Fibroblast of upper back skin (primary cell): Measurements from ENCODE around the gene FBLN7.
"Not testable (repeated sequence)": the region's sequence is repeated elsewhere in the genome, so short reads cannot be mapped to it uniquely, and the experiment has no call there.

Experiments used
- DNase-seq: peaks from one replicate; pipeline ENCODE4 v3.0.0-alpha.2; 2013

The FBLN7 gene

GRCh38 chr2:112187046-112187715 lies 49.0 kb downstream of the FBLN7 start:
- DNase-seq: no peak

- no peak for DNase-seq
Measured at GRCh38 chr2:112187805-112188596, 49.8 kb downstream of the FBLN7 start.

- DNase-seq: no peak
Measured at GRCh38 chr2:112189001-112189556, 50.9 kb downstream of the FBLN7 start.

GRCh38 chr2:112194028-112194427 lies 55.8 kb downstream of the FBLN7 start:
- no peak for DNase-seq

- DNase-seq: no peak
Measured at GRCh38 chr2:112194482-112194881, 56.3 kb downstream of the FBLN7 start.

- no peak for DNase-seq
Measured at GRCh38 chr2:112195167-112195766, 57.1 kb downstream of the FBLN7 start.

- no peak for DNase-seq
Measured at GRCh38 chr2:112195950-112196349, 57.8 kb downstream of the FBLN7 start.

GRCh38 chr2:112197868-112198267 lies 59.7 kb downstream of the FBLN7 start:
- no peak for DNase-seq

GRCh38 chr2:112198780-112199179 lies 60.6 kb downstream of the FBLN7 start:
- DNase-seq: peak; percentile 16

- DNase-seq: no peak
Measured at GRCh38 chr2:112199188-112199587, 61.0 kb downstream of the FBLN7 start.

GRCh38 chr2:112201696-112202430 lies 63.7 kb downstream of the FBLN7 start:
- DNase-seq: no peak

- DNase-seq: no peak
Measured at GRCh38 chr2:112204411-112204810, 66.2 kb downstream of the FBLN7 start.

- DNase-seq: not testable (repeated sequence)
Measured at GRCh38 chr2:112207905-112208304, 69.7 kb downstream of the FBLN7 start.

- DNase-seq: peak; percentile 21
Measured at GRCh38 chr2:112216167-112216566, 78.0 kb downstream of the FBLN7 start.

GRCh38 chr2:112217854-112218253 lies 79.7 kb downstream of the FBLN7 start:
- DNase-seq: no peak

GRCh38 chr2:112220186-112220585 lies 82.0 kb downstream of the FBLN7 start:
- no peak for DNase-seq

GRCh38 chr2:112220831-112221230 lies 82.6 kb downstream of the FBLN7 start:
- DNase-seq: no peak

GRCh38 chr2:112229348-112229747 lies 91.2 kb downstream of the FBLN7 start:
- DNase-seq: no peak

- DNase-seq: no peak
Measured at GRCh38 chr2:112230371-112230770, 92.2 kb downstream of the FBLN7 start.
